H1 (cell line): ENCODE results near the gene EME2. TPM values are rescaled to one million over a fixed set of nuclear protein-coding genes. Genes with fewer than 3 reads are reported as not detected.

Source experiments
- CTCF ChIA-PET: fragments of 300-600 bp; sonication (Branson Sonifier 250); formaldehyde crosslinking; loops from one replicate; lab custom pipeline; 2021; ENCODE audit not compliant: partially characterized antibody; lab: Charles Lee
- POLR2A ChIA-PET: fragments of 300-600 bp; sonication (Branson Sonifier 250); formaldehyde crosslinking; loops from one replicate; lab custom pipeline; 2021; ENCODE audit warnings: inconsistent platforms; ENCODE audit not compliant: partially characterized antibody; lab: Charles Lee
- DNase-seq, 2 experiments: peaks; one replicate each; pipeline versions ENCODE4 v3.0.0 to v3.0.0-alpha.2; 2010 to 2022; ENCODE audit warnings: low spot score in 2 of 2, low read depth in 1 of 2, mixed read lengths in 1 of 2
- FAIRE-seq: peaks from 2 replicates; lab custom pipeline; 2011; peaks lifted over from hg19 to GRCh38; lab: Jason Lieb, UNC
- H2AFZ ChIP-seq: 2 replicates; pipeline ENCODE4 v1.8.1; 2012; ENCODE audit warnings: low read length, inconsistent platforms
- H2AK5ac ChIP-seq: 2 replicates; pipeline ENCODE4 v1.6.1; 2013; ENCODE audit warnings: low read depth, low read length
- H2BK120ac ChIP-seq: replicated peaks from 2 replicates; pipeline ENCODE3; 2013; ENCODE audit warnings: low read depth, low read length, inconsistent platforms
- H2BK12ac ChIP-seq: 2 replicates; pipeline ENCODE4 v1.6.1; 2013; ENCODE audit warnings: low read depth, low read length
- H2BK15ac ChIP-seq: 2 replicates; pipeline ENCODE4 v1.6.1; 2013; ENCODE audit warnings: low read length
- H2BK20ac ChIP-seq: 2 replicates; pipeline ENCODE4 v1.6.1; 2013; ENCODE audit warnings: low read length
- H2BK5ac ChIP-seq: 2 replicates; pipeline ENCODE4 v1.6.1; 2013; ENCODE audit warnings: low read depth, low read length
- H3K14ac ChIP-seq: 2 replicates; pipeline ENCODE4 v1.6.1; 2013; ENCODE audit warnings: inconsistent platforms; ENCODE audit not compliant: insufficient read length
- H3K18ac ChIP-seq: 2 replicates; pipeline ENCODE4 v1.6.1; 2013; ENCODE audit warnings: low read length; ENCODE audit errors: extremely low read depth
- H3K23ac ChIP-seq: 2 replicates; pipeline ENCODE4 v1.6.1; 2013; ENCODE audit warnings: inconsistent platforms; ENCODE audit not compliant: insufficient read length
- H3K23me2 ChIP-seq: 2 replicates; pipeline ENCODE4 v1.6.1; 2013; ENCODE audit warnings: low read depth, low read length
- H3K27ac ChIP-seq: 2 replicates; pipeline ENCODE4 v1.6.1; 2011; ENCODE audit warnings: low read depth, low read length, inconsistent platforms
- H3K27me3 ChIP-seq, 4 experiments: replicated peaks in 1 of 4; 1 replicate in 1 of 4; 2 replicates in 3 of 4; pipeline versions ENCODE4 v1.6.1 to v1.8.1; 2011 to 2013; ENCODE audit warnings: low read length in 3 of 4, mild to moderate bottlenecking in 3 of 4, inconsistent platforms in 2 of 4, mixed read lengths in 2 of 4, moderate library complexity in 1 of 4; ENCODE audit not compliant: control insufficient read depth in 3 of 4, insufficient read depth in 3 of 4; ENCODE audit errors: extremely low read depth in 1 of 4
- H3K36me3 ChIP-seq, 4 experiments: 2 replicates each; pipeline versions ENCODE4 v1.6.1 to v1.8.1; 2011 to 2013; ENCODE audit warnings: mild to moderate bottlenecking in 4 of 4, low read length in 3 of 4, moderate library complexity in 2 of 4, control low read depth in 1 of 4, inconsistent platforms in 1 of 4; ENCODE audit not compliant: insufficient read depth in 4 of 4, control insufficient read depth in 2 of 4
- H3K4ac ChIP-seq: replicated peaks from 2 replicates; pipeline ENCODE3; 2013; ENCODE audit warnings: low read length, low read depth, mixed read lengths, inconsistent platforms; ENCODE audit not compliant: insufficient read length
- H3K4me1 ChIP-seq, 4 experiments: replicated peaks in 1 of 4; 1 replicate in 1 of 4; 2 replicates in 3 of 4; pipeline versions ENCODE4 v1.6.1 to v1.8.1; 2011 to 2013; ENCODE audit warnings: low read length in 3 of 4, inconsistent platforms in 2 of 4, mixed read lengths in 1 of 4; ENCODE audit not compliant: insufficient read depth in 4 of 4, control insufficient read depth in 3 of 4
- H3K4me2 ChIP-seq, 2 experiments: 2 replicates each; pipeline versions ENCODE4 v1.6.1 to v1.8.1; 2011 to 2013; ENCODE audit warnings: low read depth in 2 of 2, low read length in 2 of 2, control low read depth in 1 of 2, inconsistent platforms in 1 of 2, mild to moderate bottlenecking in 1 of 2; ENCODE audit not compliant: insufficient read depth in 1 of 2
- H3K4me3 ChIP-seq, 4 experiments: fragments of 200-600, 300-600 bp in 1 of 4; sonication (generic), shearing (Covaris generic), sonication (Bioruptor Twin) in 1 of 4; 2 replicates each; pipeline versions ENCODE4 v1.5.1 to v1.8.1; 2011 to 2016; ENCODE audit warnings: low read length in 4 of 4, low read depth in 3 of 4, control low read depth in 2 of 4, inconsistent platforms in 2 of 4, mild to moderate bottlenecking in 2 of 4, mixed read lengths in 1 of 4, moderate library complexity in 1 of 4; ENCODE audit not compliant: insufficient read depth in 2 of 4; ENCODE audit errors: extremely low read depth in 1 of 4
- H3K56ac ChIP-seq: replicated peaks from 2 replicates; pipeline ENCODE3; 2013; ENCODE audit warnings: low read depth, mild to moderate bottlenecking, mixed read lengths, low read length, inconsistent platforms; ENCODE audit not compliant: insufficient read length
- H3K79me1 ChIP-seq: 2 replicates; pipeline ENCODE4 v1.6.1; 2013; ENCODE audit warnings: low read depth, low read length, control low read depth
- H3K79me2 ChIP-seq, 2 experiments: 2 replicates each; pipeline versions ENCODE4 v1.6.1 to v1.8.1; 2012 to 2013; ENCODE audit warnings: low read length in 2 of 2, mild to moderate bottlenecking in 2 of 2, inconsistent platforms in 1 of 2; ENCODE audit not compliant: insufficient read depth in 2 of 2, control insufficient read depth in 1 of 2
- H3K9ac ChIP-seq, 4 experiments: replicated peaks in 1 of 4; 1 replicate in 1 of 4; 2 replicates in 3 of 4; pipeline versions ENCODE4 v1.6.1 to v1.8.1; 2011 to 2013; ENCODE audit warnings: low read depth in 3 of 4, low read length in 3 of 4, control low read depth in 2 of 4, mild to moderate bottlenecking in 2 of 4, moderate library complexity in 2 of 4, inconsistent platforms in 1 of 4; ENCODE audit errors: extremely low read depth in 1 of 4
- H3K9me3 ChIP-seq, 2 experiments: 2 replicates each; pipeline versions ENCODE4 v1.6.1 to v1.8.1; 2012 to 2013; ENCODE audit warnings: mild to moderate bottlenecking in 2 of 2, moderate library complexity in 2 of 2, control low read depth in 1 of 2, inconsistent platforms in 1 of 2, low read depth in 1 of 2, low read length in 1 of 2, mixed read lengths in 1 of 2; ENCODE audit not compliant: insufficient read depth in 2 of 2
- H4K20me1 ChIP-seq, 2 experiments: replicated peaks in 1 of 2; 2 replicates each; pipeline versions ENCODE3 to v1.8.1; 2011 to 2013; ENCODE audit warnings: inconsistent platforms in 2 of 2, low read length in 2 of 2, mild to moderate bottlenecking in 1 of 2; ENCODE audit not compliant: insufficient read depth in 2 of 2, control insufficient read depth in 1 of 2
- H4K5ac ChIP-seq: 2 replicates; pipeline ENCODE4 v1.6.1; 2013; ENCODE audit warnings: low read length, low read depth, mixed read lengths, inconsistent platforms; ENCODE audit not compliant: insufficient read length
- H4K8ac ChIP-seq: 2 replicates; pipeline ENCODE4 v1.8.0; 2013; ENCODE audit warnings: mild to moderate bottlenecking, moderate library complexity, low read length, inconsistent platforms; ENCODE audit not compliant: insufficient read depth; ENCODE audit errors: extremely low read depth
- H4K91ac ChIP-seq: replicated peaks from 2 replicates; pipeline ENCODE3; 2013; ENCODE audit warnings: low read length, mixed read lengths, inconsistent platforms; ENCODE audit not compliant: insufficient read length
- ATF2 ChIP-seq: IDR thresholded peaks from 2 replicates; pipeline ENCODE4 v1.6.1; 2012; ENCODE audit warnings: low read length, inconsistent platforms
- CBX8 ChIP-seq: fragments of 300-800, 300-1000 bp; sonication (generic); IDR thresholded peaks from 2 replicates; pipeline ENCODE4 v1.7.1; 2016; ENCODE audit warnings: low read depth, low read length, borderline replicate concordance
- CTCF ChIP-seq, 3 experiments: IDR thresholded peaks; 1 replicate in 2 of 3; 2 replicates in 1 of 3; pipeline versions ENCODE4 v1.5.1 to v1.6.1; 2011; ENCODE audit warnings: low read length in 3 of 3, mild to moderate bottlenecking in 3 of 3, inconsistent platforms in 2 of 3, low read depth in 1 of 3, moderate library complexity in 1 of 3; ENCODE audit not compliant: insufficient read depth in 1 of 3; ENCODE audit errors: control extremely low read depth in 1 of 3
- EZH2 ChIP-seq: fragments of 200-600 bp; sonication (generic); IDR thresholded peaks from 2 replicates; pipeline ENCODE4 v1.7.1; 2012; ENCODE audit warnings: low read depth, mild to moderate bottlenecking, moderate library complexity, low read length, inconsistent platforms; ENCODE audit not compliant: severe bottlenecking
- PHF8 ChIP-seq: fragments of 200-600 bp; sonication (generic); conservative IDR thresholded peaks from 2 replicates; pipeline ENCODE4 v1.7.1; 2012; ENCODE audit warnings: low read depth, mild to moderate bottlenecking, inconsistent platforms, low read length, moderate library complexity
- RAD21 ChIP-seq, 2 experiments: IDR thresholded peaks in 1 of 2; conservative IDR thresholded peaks in 1 of 2; 2 replicates each; pipeline ENCODE4 v1.6.1; 2011; ENCODE audit warnings: low read depth in 2 of 2, low read length in 2 of 2, improper control_type of control experiment in 1 of 2, inconsistent platforms in 1 of 2, mild to moderate bottlenecking in 1 of 2, moderate library complexity in 1 of 2
- SP4 ChIP-seq: IDR thresholded peaks from 2 replicates; pipeline ENCODE4 v1.6.1; 2012; ENCODE audit warnings: low read length, inconsistent platforms
- SUZ12 ChIP-seq: fragments of 200-600 bp; sonication (generic); IDR thresholded peaks from 2 replicates; pipeline ENCODE4 v1.6.1; 2012; ENCODE audit warnings: mild to moderate bottlenecking, inconsistent platforms, low read length, moderate library complexity, mixed read lengths
- TEAD4 ChIP-seq: IDR thresholded peaks from 2 replicates; pipeline ENCODE4 v1.6.1; 2012; ENCODE audit warnings: low read depth, low read length, inconsistent platforms, mixed read lengths
- WGBS, 2 experiments: shearing (Covaris generic) in 1 of 2; methylation state at CpG; one replicate each; pipeline versions ENCODE4 v1.1.6 to v1.1.7; 2013 to 2015; ENCODE audit warnings: low lambda C conversion rate in 2 of 2, mixed read lengths in 2 of 2, inconsistent platforms in 1 of 2, low coverage in 1 of 2, missing lambda C conversion rate in 1 of 2; ENCODE audit not compliant: insufficient replicate concordance in 2 of 2, insufficient coverage in 1 of 2, insufficient read length in 1 of 2; ENCODE audit errors: extremely low coverage in 1 of 2, missing lambda C conversion rate in 1 of 2; 5-methylcytosine and 5-hydroxymethylcytosine counted together
- polyA plus RNA-seq, 7 experiments: library from polyadenylated mRNA; depleted of rRNA in 3 of 7; stranded (reverse) in 5 of 7; unstranded in 2 of 7; fragments of >200 nt in 5 of 7; fragments of 200-250 nt in 2 of 7; gene quantifications; 1 replicate in 5 of 7; 2 replicates in 1 of 7; 4 replicates in 1 of 7; pipeline versions ENCODE4 v1.2.1 to v1.2.3, GENCODE V29; 2011 to 2013; ENCODE audit warnings: missing spikeins in 2 of 7, mixed read lengths in 2 of 7
- total RNA-seq: library from RNA; stranded (reverse); fragmentation: NEBNext Ultra II Directional; extraction: Animal tissue kit (Norgen Biotek cat#: 25700); gene quantifications from 2 replicates; pipeline ENCODE4 v1.2.1, GENCODE V29; 2021

Gene EME2
- total and polyA plus RNA-seq, 2 of the 8 experiments (the other 6 are each of a cell fraction or from before 2014, with no cell fraction given) = 13.1 to 19.7 TPM

- H3K4me3 ChIP-seq = no peak overlapping the region
- H2BK120ac ChIP-seq = no peak overlapping the region
- DNase-seq = no peak
- no peak overlapping the region for H2BK20ac ChIP-seq
- H3K79me2 ChIP-seq = no peaks in the 10 kb centered on the region
- no peak overlapping the region for H3K14ac ChIP-seq
- 97% methylated on average over 16 of the region's 16 CpGs; no CpG with 5 or more reads in 1 of the 2 experiments for WGBS, 2 experiments
- no peak for FAIRE-seq
- H4K5ac ChIP-seq = no peak overlapping the region
- H2AFZ ChIP-seq = no peak overlapping the region
- no peaks in the 10 kb centered on the region for H3K4me1 ChIP-seq
- no peak overlapping the region for H3K27ac ChIP-seq
- no peak overlapping the region for H2BK12ac ChIP-seq
- no peaks in the 10 kb centered on the region for H3K23me2 ChIP-seq
- peaks cover 0 to 2% of the 10 kb centered on the region in 2 experiments for H4K20me1 ChIP-seq
- H3K36me3 ChIP-seq = peaks cover 0 to 17% (median 2%) of the 10 kb centered on the region in 4 experiments; a peak in 4 of 8 replicates
- H3K56ac ChIP-seq = no peak overlapping the region
- H2BK15ac ChIP-seq = no peak overlapping the region
- no peaks in the 10 kb centered on the region for H3K27me3 ChIP-seq
- H2AK5ac ChIP-seq = no peak overlapping the region
- H3K18ac ChIP-seq = no peak overlapping the region
- no peak overlapping the region for H4K8ac ChIP-seq
- no peak overlapping the region for H4K91ac ChIP-seq
- CTCF ChIA-PET = interaction anchor here (0.6 to 2.1 kb wide), 5 partner anchors 11 to 1445 kb away, joined by 3 to 13 read pairs (median 3); no protein-coding TSS in a partner anchor
- H2BK5ac ChIP-seq = no peak overlapping the region; the same call in 1 of the 2 replicates
- H3K4ac ChIP-seq = no peak overlapping the region
- no peak overlapping the region for H3K23ac ChIP-seq
- no peak overlapping the region for H3K4me2 ChIP-seq
- no peak overlapping the region for H3K9ac ChIP-seq
- H3K9me3 ChIP-seq = no peaks in the 10 kb centered on the region
- POLR2A ChIA-PET = interaction anchor here (0.7 kb wide), 1 partner anchor 73 kb away, joined by 3 read pairs; no protein-coding TSS in a partner anchor
- no peaks in the 10 kb centered on the region for H3K79me1 ChIP-seq
- TF ChIP-seq EZH2 (no peak), TEAD4 (no peak), PHF8 (no peak), SUZ12 (no peak), ATF2 (no peak), CTCF (IDR thresholded peaks at IDR 0.05; ENCODE audit: control extremely low read depth in 1 of 3, insufficient read depth in 1 of 3, low read depth in 1 of 3, low read length in 3 of 3) (no peak), RAD21 (IDR thresholded peaks at IDR 0.05 in 1 of 2, conservative IDR thresholded peaks at IDR 0.05 in 1 of 2; ENCODE audit: low read depth in 2 of 2, low read length in 2 of 2) (no peak), SP4 (no peak), CBX8 (no peak)
These were observed 20.7 kb upstream of the EME2 start for GRCh38 chr16:1751946-1752345.
